SK-N-MC (cell line): ENCODE data around the gene DIAPH2.

ENCODE experiments used
- DNase-seq: peaks from one replicate; pipeline ENCODE4 v3.0.0-alpha.2; 2011; ENCODE audit warnings: low read depth, low spot score
- H3K27ac ChIP-seq: fragments of 200-600 bp; sonication (generic); 2 replicates; pipeline ENCODE4 v1.5.1; 2016; ENCODE audit warnings: mixed run types
- H3K36me3 ChIP-seq: fragments of 200-600 bp; sonication (generic); 2 replicates; pipeline ENCODE4 v1.6.1; 2017; ENCODE audit warnings: antibody characterized with exemption, low read length, mixed read lengths; ENCODE audit not compliant: insufficient read depth
- H3K4me3 ChIP-seq: fragments of 200-600 bp; sonication (generic); 2 replicates; pipeline ENCODE4 v1.5.1; 2016
- H3K9ac ChIP-seq: fragments of 200-600 bp; sonication (generic); 2 replicates; pipeline ENCODE4 v1.8.0; 2017; ENCODE audit warnings: mixed run types, mixed read lengths; ENCODE audit not compliant: insufficient read length
- H3K9me3 ChIP-seq: fragments of 200-600 bp; sonication (generic); 2 replicates; pipeline ENCODE4 v1.6.1; 2017; ENCODE audit warnings: low read depth, mild to moderate bottlenecking, antibody characterized with exemption, low read length, moderate library complexity, mixed read lengths
- EZH2 ChIP-seq: fragments of 200-600 bp; sonication (generic); IDR thresholded peaks from one replicate; pipeline ENCODE4 v1.6.1; 2017; ENCODE audit warnings: antibody characterized with exemption
- FOXP2 ChIP-seq: optimal IDR thresholded peaks from 2 replicates; pipeline ENCODE3; 2011; ENCODE audit warnings: mild to moderate bottlenecking, moderate library complexity; ENCODE audit not compliant: insufficient read depth; ENCODE audit errors: extremely low read length, control extremely low read depth
- POLR2AphosphoS5 ChIP-seq: IDR thresholded peaks from 2 replicates; pipeline ENCODE4 v1.6.1; 2012; ENCODE audit warnings: mild to moderate bottlenecking, low read depth, low read length, borderline replicate concordance

DIAPH2 gene

GRCh38 chrX:97295954-97296353 is 611.3 kb downstream of the DIAPH2 start:
- Histone ChIP-seq H3K9me3 (no peaks in the 10 kb centered on the region), H3K4me3 (no peak overlapping the region), H3K36me3 (no peaks in the 10 kb centered on the region), H3K27ac (no peak overlapping the region), H3K9ac (no peak overlapping the region)
- DNase-seq: no peak
- no peak for TF ChIP-seq FOXP2
- no peak for TF ChIP-seq POLR2AphosphoS5
- no peak for TF ChIP-seq EZH2

GRCh38 chrX:97306771-97307470 is 622.3 kb downstream of the DIAPH2 start:
- no peak for DNase-seq
- Histone ChIP-seq H3K9me3 (no peaks in the 10 kb centered on the region), H3K36me3 (no peaks in the 10 kb centered on the region), H3K27ac (no peak overlapping the region), H3K4me3 (no peak overlapping the region), H3K9ac (no peak overlapping the region)
- no peak for TF ChIP-seq EZH2
- TF ChIP-seq FOXP2: no peak
- TF ChIP-seq POLR2AphosphoS5: no peak

- Histone ChIP-seq H3K27ac (no peak overlapping the region), H3K4me3 (no peak overlapping the region), H3K9ac (no peak overlapping the region), H3K9me3 (no peaks in the 10 kb centered on the region), H3K36me3 (no peaks in the 10 kb centered on the region)
- no peak for TF ChIP-seq EZH2
- no peak for TF ChIP-seq FOXP2
- no peak for TF ChIP-seq POLR2AphosphoS5
- no peak for DNase-seq
Measured at GRCh38 chrX:97308171-97308570, 623.5 kb downstream of the DIAPH2 start.

GRCh38 chrX:97309487-97310116 is 625.0 kb downstream of the DIAPH2 start:
- TF ChIP-seq EZH2: no peak
- no peak for TF ChIP-seq FOXP2
- TF ChIP-seq POLR2AphosphoS5: no peak
- no peaks in the 10 kb centered on the region for H3K9me3 ChIP-seq
- DNase-seq: no peak
- H3K27ac ChIP-seq: peak overlapping the region; percentile 86
- no peaks in the 10 kb centered on the region for H3K36me3 ChIP-seq
- H3K9ac ChIP-seq: no peak overlapping the region
- H3K4me3 ChIP-seq: peak overlapping the region; percentile 47

GRCh38 chrX:97310373-97310772 is 625.7 kb downstream of the DIAPH2 start:
- Histone ChIP-seq H3K27ac (peak overlapping the region; percentile 86), H3K9ac (no peak overlapping the region), H3K4me3 (peak overlapping the region; percentile 47; the same call in 1 of the 2 replicates), H3K36me3 (no peaks in the 10 kb centered on the region), H3K9me3 (no peaks in the 10 kb centered on the region)
- TF ChIP-seq POLR2AphosphoS5: no peak
- no peak for TF ChIP-seq FOXP2
- TF ChIP-seq EZH2: no peak
- DNase-seq: peak; percentile 60

- no peak for TF ChIP-seq FOXP2
- no peak for TF ChIP-seq POLR2AphosphoS5
- no peak for TF ChIP-seq EZH2
- no peaks in the 10 kb centered on the region for H3K36me3 ChIP-seq
- DNase-seq: no peak
- H3K9me3 ChIP-seq: no peaks in the 10 kb centered on the region
- no peak overlapping the region for H3K9ac ChIP-seq
- no peak overlapping the region for H3K27ac ChIP-seq
- H3K4me3 ChIP-seq: no peak overlapping the region
Measured at GRCh38 chrX:97311066-97311778, 626.6 kb downstream of the DIAPH2 start.

- DNase-seq: no peak
- no peak for TF ChIP-seq EZH2
- no peak for TF ChIP-seq POLR2AphosphoS5
- no peak for TF ChIP-seq FOXP2
- Histone ChIP-seq H3K9ac (no peak overlapping the region), H3K36me3 (no peaks in the 10 kb centered on the region), H3K9me3 (no peaks in the 10 kb centered on the region), H3K27ac (no peak overlapping the region), H3K4me3 (no peak overlapping the region)
Measured at GRCh38 chrX:97314345-97314744, 629.7 kb downstream of the DIAPH2 start.

- Histone ChIP-seq H3K9ac (no peak overlapping the region), H3K9me3 (no peaks in the 10 kb centered on the region), H3K27ac (no peak overlapping the region), H3K4me3 (no peak overlapping the region), H3K36me3 (no peaks in the 10 kb centered on the region)
- DNase-seq: no peak
- TF ChIP-seq POLR2AphosphoS5 (no peak), EZH2 (no peak), FOXP2 (no peak)
Measured at GRCh38 chrX:97315939-97316338, 631.3 kb downstream of the DIAPH2 start.
